ENCODE results near the gene AMFR.
A peak's percentile ranks its signal among the peaks of the same experiment; 100 is the strongest.
"Not testable (repeated sequence)": the region's sequence is repeated elsewhere in the genome, so short reads cannot be mapped to it uniquely, and the experiment has no call there.

AMFR gene

GRCh38 chr16:56387396-56387795, 37.9 kb downstream of the AMFR start:
- DNase-seq, result no peak

DNA sequence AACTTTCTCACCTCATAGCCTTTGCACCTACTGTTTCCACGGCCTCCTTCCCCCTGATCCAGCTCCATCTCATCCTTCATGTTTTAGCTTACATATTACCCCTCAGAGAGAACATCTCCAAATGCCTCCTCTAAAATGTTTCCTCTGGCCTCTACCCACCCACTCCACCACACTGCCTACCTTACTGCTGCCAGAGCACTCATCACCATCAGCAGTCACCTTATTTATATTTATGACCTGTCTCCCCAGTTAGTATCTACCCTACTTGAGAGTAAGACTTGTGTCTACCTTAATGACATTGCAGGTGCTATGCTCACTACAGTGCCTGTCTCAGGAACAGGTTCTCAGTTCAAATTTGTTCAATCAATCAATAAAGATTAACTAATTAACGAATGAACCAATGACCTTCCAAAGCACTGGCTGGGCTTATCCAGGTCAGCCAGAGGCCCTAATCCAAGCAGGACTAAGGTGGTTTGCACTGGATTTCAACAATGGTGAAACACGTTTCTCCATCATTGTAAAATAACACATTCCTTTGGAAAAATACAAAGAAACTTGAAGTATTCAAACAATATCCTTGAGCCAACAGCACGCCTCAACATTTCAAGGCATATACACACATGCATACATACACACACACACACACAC, 41.1 kb downstream of the AMFR start:
- DNase-seq, result no peak

- DNase-seq, result no peak
These were observed 42.4 kb downstream of the AMFR start for GRCh38 chr16:56382901-56383355.

DNA sequence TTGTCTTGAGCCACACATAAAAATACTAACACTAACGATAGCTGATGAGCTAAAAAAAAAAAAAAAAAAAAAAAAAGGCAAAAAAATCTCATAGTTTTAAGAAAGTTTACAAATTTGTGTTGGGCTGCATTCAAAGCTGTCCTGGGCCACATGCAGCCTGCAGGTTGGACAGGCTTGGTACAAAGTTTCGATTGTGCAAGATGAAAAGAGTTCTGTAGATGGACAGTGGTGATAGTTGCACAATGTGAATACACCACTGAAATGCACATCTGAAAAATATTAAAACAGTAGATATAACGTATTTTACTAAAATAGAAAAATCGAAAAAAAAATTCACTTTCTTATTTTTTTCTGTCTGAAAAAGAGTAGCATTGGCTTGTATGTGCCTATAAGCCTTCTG, 42.9 kb downstream of the AMFR start:
- no peak for DNase-seq

GRCh38 chr16:56380778-56381485, 44.4 kb downstream of the AMFR start:
- peak; percentile 50 to 61 (median 57) for DNase-seq

GRCh38 chr16:56379044-56379443, 46.3 kb downstream of the AMFR start:
- not testable (repeated sequence) for DNase-seq

DNA sequence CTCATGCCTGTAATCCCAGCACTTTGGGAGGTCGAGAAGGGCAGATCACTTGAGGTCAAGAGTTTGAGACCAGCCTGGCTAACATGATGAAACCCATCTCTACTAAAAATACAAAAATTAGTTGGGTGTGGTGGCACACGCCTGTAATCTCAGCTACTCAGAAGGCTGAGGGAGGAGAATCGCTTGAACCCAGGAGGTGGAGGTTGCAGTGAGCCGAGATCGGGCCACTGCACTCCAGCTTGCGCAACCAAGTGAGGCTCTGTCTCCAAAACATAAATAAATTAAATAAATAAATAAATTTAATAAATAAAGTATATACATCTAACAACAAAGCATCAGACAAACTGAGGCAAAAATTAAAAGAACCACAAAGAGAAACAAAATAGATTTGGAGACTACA, 49.6 kb downstream of the AMFR start:
- not testable (repeated sequence) for DNase-seq

DNA sequence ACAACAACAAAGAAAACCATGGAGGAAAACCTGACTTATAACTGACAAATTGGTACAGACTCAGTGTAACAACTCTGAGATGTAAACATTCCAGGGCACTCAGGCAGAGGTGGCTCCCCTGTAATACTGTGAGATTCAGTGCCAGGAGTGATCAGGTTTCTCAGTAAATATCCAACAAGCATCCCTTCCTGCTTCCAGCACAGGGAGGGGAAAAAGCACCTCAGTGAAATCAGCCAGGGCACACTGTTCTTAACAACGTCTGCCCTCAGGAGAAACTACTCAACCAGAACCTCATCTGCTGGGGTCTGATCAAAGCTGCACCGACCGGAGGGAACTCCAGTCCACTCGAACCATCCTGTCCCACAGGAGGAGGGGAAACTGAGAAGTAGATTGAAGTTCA, 52.3 kb downstream of the AMFR start:
- DNase-seq, result no peak

DNA sequence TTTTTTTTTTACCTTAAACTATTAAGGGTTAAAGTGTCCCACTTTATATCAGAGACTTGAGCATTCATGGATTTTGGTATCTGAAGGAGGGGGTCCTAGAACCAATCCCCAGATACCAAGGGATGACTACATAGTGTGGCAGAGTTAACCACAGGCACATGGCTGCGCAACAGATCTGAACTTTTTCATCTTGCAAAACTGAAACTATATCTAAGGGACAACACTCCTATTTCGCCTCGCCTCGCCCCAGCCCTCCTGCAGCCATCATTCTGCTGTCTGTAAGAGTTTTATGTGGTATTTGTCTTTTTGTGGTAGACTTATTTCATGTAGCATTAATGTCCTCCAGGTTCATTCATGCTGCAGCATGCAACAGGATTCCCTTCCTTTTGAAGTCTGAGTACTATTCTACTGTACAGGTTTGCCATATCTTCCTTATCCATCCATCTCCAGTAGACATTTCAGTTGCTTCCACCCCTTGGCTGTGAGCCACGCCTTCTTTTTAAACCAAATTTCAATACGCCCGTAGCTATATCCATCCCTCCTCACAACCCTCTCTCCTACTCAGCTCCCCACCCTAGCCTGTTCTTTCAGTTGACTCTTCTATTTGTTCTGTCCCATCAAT, 53.2 kb downstream of the AMFR start:
- no peak for DNase-seq

GRCh38 chr16:56371660-56371937, 53.7 kb downstream of the AMFR start:
- DNase-seq, result no peak

GRCh38 chr16:56370875-56371659, 54.3 kb downstream of the AMFR start:
- DNase-seq, result no peak

DNA sequence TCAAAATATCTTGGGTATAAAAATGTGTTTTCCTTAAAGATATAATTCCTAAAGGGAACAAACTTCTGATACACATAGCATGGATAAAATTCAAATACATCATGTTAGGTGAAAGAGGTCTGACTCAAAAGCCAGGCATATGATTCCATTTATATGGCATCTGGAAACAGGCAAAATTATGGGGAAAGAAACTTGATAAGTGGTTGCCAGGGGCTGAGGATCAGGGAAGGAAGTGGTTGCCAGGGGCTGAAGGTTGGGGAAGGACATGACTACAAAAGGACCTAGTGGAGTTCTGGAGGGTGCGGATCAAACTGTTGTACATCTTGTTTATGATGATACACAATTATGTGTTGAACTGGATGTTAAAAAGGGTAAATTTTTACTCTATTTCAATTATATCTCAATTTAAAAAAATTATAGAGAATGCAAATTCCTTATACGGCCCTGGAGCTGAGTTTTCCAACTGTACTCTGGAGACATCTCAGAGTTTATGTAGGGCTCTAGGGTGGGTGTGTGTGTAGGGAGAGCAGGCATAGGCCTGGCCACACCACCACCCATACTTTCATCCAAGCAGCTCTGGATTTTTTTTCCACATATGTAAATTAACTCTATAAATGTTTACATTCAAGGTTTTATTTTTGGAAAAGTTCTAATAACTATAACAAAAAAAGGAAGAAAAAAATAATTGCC, 55.0 kb downstream of the AMFR start:
- DNase-seq, result no peak

- no peak for DNase-seq
These were observed 56.1 kb downstream of the AMFR start for GRCh38 chr16:56369202-56369601.

- DNase-seq, result no peak
These were observed 56.8 kb downstream of the AMFR start for GRCh38 chr16:56368545-56368944.

- no peak for DNase-seq
These were observed 57.6 kb downstream of the AMFR start for GRCh38 chr16:56367764-56368163.

DNA sequence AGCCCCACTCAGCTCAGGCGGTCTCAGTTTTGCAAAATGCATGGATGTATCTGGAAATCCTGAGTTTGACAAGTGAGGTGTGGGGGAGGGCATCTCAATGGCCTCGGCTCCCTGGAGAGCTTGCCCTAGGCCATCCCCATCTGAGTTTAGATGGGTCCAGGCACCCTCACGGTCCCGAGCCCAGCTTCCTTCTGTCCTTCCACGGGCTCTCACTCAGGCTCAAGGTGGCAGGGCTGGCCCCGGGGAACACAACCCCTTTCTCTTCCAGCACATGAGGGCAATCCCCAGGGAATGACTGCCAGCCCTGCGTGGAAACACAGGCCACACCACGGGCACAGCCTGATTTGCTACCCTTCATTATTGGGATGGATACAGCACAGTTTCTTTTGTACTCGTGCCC, 58.4 kb downstream of the AMFR start:
- no peak for DNase-seq

DNA sequence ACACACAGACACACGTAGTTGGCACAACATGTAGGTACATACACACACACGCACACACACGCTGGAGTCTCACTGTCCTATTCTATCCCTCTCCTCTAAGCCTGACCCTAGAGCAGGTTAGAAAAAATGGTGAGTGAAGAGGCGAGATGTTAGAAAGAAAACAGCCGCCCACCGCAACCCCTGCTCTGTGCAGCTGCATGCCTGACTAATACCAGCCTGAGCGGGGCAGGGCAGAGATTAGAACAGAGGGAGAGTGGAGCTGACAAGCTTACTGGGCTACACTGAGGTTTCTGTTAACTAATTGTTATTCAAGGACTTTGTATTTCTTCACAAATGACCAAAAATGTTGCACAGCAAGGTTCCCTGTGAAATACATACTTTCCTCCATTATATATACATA, 59.8 kb downstream of the AMFR start:
- no peak for DNase-seq

- DNase-seq, result no peak
These were observed 60.5 kb downstream of the AMFR start for GRCh38 chr16:56364865-56365264.

GRCh38 chr16:56363781-56364565, 61.4 kb downstream of the AMFR start:
- DNase-seq, result no peak

GRCh38 chr16:56363181-56363716, 62.1 kb downstream of the AMFR start:
- no peak for DNase-seq

- no peak for DNase-seq
These were observed 62.6 kb downstream of the AMFR start for GRCh38 chr16:56362706-56363105.
